Mesodermal cell (in vitro differentiated cells): ENCODE data around the gene TUBB8B. TPM values are rescaled to one million over a fixed set of nuclear protein-coding genes. Genes with fewer than 3 reads are reported as not detected.
"Not testable (repeated sequence)": the region's sequence is repeated elsewhere in the genome, so short reads cannot be mapped to it uniquely, and the experiment has no call there.

Experiments
- H3K27ac ChIP-seq: 2 replicates; pipeline ENCODE4 v1.7.0; 2013; ENCODE audit warnings: mild to moderate bottlenecking, low read depth, low read length, moderate library complexity; ENCODE audit not compliant: severe bottlenecking
- H3K36me3 ChIP-seq: 2 replicates; pipeline ENCODE4 v1.7.1; 2013; ENCODE audit warnings: mild to moderate bottlenecking, low read length, moderate library complexity; ENCODE audit not compliant: control insufficient read depth, insufficient read depth
- H3K4me1 ChIP-seq: one replicate; pipeline ENCODE4 v1.7.1; 2013; ENCODE audit warnings: mild to moderate bottlenecking, low read length; ENCODE audit not compliant: insufficient read depth, control insufficient read depth, poor library complexity, severe bottlenecking
- H3K4me3 ChIP-seq: 2 replicates; pipeline ENCODE4 v1.7.0; 2013; ENCODE audit warnings: low read length, control low read depth, mild to moderate bottlenecking; ENCODE audit not compliant: insufficient read depth, poor library complexity, severe bottlenecking; ENCODE audit errors: extremely low read depth
- H3K9me3 ChIP-seq: 2 replicates; pipeline ENCODE4 v1.7.1; 2013; ENCODE audit warnings: mild to moderate bottlenecking, low read length, moderate library complexity; ENCODE audit not compliant: control insufficient read depth
- WGBS, 2 experiments: methylation state at CpG; one replicate each; pipeline ENCODE4 v1.1.5; 2013; ENCODE audit warnings: missing lambda C conversion rate in 2 of 2; ENCODE audit not compliant: insufficient coverage in 2 of 2; 5-methylcytosine and 5-hydroxymethylcytosine counted together
- polyA plus RNA-seq, 2 experiments: library from polyadenylated mRNA; stranded (reverse); fragments of 50-300 nt; gene quantifications; one replicate each; pipeline ENCODE4 v1.2.3, GENCODE V29; 2013

Gene TUBB8B
- polyA plus RNA-seq (2013, experiment 1 of 2) = not detected
- 0.25 TPM for polyA plus RNA-seq (2013, experiment 2 of 2)

DNA sequence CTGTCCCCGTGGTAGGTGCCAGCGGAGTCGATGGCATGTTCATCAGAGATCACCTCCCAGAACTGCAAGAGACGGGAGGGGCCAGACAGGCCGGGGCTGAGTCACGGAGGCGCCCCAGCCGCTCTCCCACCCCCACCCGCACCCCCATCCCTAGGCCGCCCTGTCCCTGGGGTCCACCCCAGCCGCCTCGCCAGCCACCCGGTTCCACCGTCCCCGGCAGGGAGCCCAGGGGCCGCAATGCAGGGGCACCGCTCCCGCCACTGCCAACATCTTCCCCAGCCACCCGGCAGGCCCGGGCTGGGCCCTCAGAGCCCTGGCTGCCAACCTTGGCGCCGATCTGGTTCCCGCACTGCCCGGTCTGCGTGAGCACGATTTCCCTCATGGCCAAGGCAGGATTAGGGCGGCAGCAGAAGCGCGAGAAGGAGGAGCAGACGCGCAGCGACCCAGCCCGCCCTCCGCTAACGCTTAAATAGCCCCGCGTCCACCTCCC, at the start of gene TUBB8B:
TSS of gene TUBB8B (minus strand) at position 440 of the 490 bp plus-strand sequence. CDS start at position 382, 58 bp downstream.
- H3K4me3 ChIP-seq, H3K27ac ChIP-seq, H3K9me3 ChIP-seq, H3K36me3 ChIP-seq, H3K4me1 ChIP-seq: not testable (repeated sequence)
- 84 to 91% methylated on average over 3 to 8 of the region's 37 CpGs for WGBS, 2 experiments

DNA sequence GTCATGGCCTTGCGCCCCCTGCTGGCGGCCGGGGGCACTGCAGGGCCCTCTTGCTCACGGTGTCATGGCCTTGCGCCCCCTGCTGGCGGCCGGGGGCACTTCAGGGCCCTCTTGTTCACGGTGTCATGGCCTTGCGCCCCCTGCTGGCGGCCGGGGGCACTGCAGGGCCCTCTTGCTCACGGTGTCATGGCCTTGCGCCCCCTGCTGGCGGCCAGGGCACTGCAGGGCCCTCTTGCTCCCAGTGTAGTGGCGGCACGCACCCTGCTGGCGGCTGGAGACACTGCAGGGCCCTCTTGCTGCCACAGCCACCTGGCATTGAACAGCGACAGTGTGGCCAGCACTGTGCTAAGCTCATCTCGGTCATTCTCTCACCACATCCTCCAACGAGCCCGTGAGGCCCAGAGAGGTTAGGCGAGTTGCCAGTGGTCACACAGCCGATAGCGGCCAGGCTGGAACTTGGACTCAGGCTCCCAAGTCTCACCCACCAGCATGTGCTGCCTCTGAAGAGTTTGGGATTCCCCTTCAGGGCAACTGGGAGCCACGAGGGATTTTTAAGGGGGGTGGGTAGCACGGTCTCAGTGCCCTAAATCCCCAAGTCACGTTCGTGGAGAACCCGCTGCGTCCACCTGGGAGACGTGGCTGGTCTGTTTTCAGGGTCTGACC, 48.0 kb upstream of the TUBB8B start:
- WGBS, 2 experiments = no CpG with 5 or more reads among the region's 31 CpGs
- H3K4me3 ChIP-seq, H3K27ac ChIP-seq, H3K9me3 ChIP-seq, H3K36me3 ChIP-seq, H3K4me1 ChIP-seq: not testable (repeated sequence)

DNA sequence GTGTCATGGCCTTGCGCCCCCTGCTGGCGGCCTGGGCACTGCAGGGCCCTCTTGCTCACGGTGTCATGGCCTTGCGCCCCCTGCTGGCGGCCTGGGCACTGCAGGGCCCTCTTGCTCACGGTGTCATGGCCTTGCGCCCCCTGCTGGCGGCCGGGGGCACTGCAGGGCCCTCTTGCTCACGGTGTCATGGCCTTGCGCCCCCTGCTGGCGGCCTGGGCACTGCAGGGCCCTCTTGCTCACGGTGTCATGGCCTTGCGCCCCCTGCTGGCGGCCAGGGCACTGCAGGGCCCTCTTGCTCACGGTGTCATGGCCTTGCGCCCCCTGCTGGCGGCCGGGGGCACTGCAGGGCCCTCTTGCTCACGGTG, 47.3 kb upstream of the TUBB8B start:
- H3K4me1 ChIP-seq = not testable (repeated sequence)

GRCh38 chr18:96101-96766, 46.8 kb upstream of the TUBB8B start:
- not testable (repeated sequence) for H3K36me3 ChIP-seq, H3K9me3 ChIP-seq, H3K4me3 ChIP-seq, H3K27ac ChIP-seq, H3K4me1 ChIP-seq
- 83 to 100% methylated on average over 2 to 6 of the region's 37 CpGs for WGBS, 2 experiments

More for the DNA sequence above, 47.3 kb upstream of the TUBB8B start:
- H3K9me3 ChIP-seq, H3K27ac ChIP-seq, H3K4me3 ChIP-seq, H3K36me3 ChIP-seq: not testable (repeated sequence)
- WGBS, 2 experiments = no CpG with 5 or more reads among the region's 20 CpGs

DNA sequence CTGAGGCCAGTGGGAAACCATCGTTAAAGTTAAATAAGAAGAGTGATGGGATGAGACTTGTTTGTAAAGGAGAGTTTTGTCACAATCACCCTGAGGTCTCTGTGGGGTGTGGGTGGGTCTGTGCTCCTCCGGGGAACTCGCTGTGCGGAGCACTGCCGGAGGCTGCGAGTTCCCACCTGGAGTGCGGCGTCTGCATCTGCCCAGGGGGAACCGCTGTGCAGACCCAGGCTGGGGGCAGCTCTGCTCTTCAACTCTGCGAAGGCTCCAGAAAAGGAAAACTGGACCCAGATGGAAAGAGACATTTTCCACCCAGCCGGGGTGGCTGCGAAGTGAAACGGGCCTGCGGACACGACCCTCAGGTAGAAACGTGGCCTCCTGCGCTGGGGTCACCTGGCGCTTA, 46.2 kb upstream of the TUBB8B start:
- H3K4me1 ChIP-seq, H3K9me3 ChIP-seq, H3K36me3 ChIP-seq, H3K27ac ChIP-seq, H3K4me3 ChIP-seq: not testable (repeated sequence)
- 80 to 94% methylated on average over 1 to 5 of the region's 18 CpGs for WGBS, 2 experiments

GRCh38 chr18:93897-94408, 44.5 kb upstream of the TUBB8B start:
- not testable (repeated sequence) for H3K27ac ChIP-seq, H3K36me3 ChIP-seq, H3K4me3 ChIP-seq, H3K4me1 ChIP-seq, H3K9me3 ChIP-seq
- 79 to 86% methylated on average over 2 to 3 of the region's 6 CpGs for WGBS, 2 experiments

- no CpG with 5 or more reads among the region's 1 CpG for WGBS, 2 experiments
- H3K9me3 ChIP-seq, H3K4me3 ChIP-seq, H3K36me3 ChIP-seq, H3K27ac ChIP-seq, H3K4me1 ChIP-seq: not testable (repeated sequence)
These were observed 42.1 kb upstream of the TUBB8B start for GRCh38 chr18:91561-91960.

DNA sequence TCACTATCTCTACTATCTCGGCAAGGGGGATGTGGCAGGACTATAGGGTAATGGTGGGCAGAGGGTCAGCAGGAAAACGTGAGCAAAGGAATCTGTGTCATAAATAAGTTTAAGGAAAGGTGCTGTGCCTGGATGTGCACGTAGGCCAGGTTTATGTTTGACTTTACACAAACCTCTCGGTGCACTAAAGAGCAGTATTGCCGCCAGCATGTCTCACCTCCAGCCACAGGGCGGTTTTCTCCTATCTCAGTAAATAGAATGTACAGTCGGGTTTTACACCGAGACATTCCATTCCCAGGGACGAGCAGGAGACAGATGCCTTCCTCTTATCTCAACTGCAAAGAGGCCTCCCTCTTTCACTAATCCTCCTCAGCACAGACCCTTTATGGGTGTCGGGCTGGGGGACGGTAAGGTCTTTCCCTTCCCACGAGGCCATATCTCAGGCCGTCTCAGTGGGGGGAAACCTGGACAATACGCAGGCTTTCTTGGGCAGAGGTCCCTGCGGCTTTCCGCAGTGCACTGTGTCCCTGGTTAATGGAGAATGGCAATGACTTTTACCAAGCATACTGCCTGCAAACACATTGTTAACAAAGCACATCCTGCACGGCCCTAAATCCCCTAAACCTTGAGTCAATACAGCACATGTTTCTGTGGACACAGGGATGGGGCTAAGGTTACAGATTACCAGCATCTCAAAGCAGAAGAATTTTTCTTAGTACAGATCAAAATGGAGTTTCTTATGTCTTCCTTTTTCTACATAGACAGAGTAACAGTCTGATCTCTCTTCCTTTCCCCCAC, 41.2 kb upstream of the TUBB8B start:
- H3K36me3 ChIP-seq, H3K27ac ChIP-seq, H3K9me3 ChIP-seq, H3K4me1 ChIP-seq, H3K4me3 ChIP-seq: not testable (repeated sequence)
- WGBS, 2 experiments = 59 to 82% methylated on average over 4 to 10 of the region's 17 CpGs

GRCh38 chr18:89124-89523, 39.7 kb upstream of the TUBB8B start:
- not testable (repeated sequence) for H3K4me1 ChIP-seq
- WGBS, 2 experiments = 60% methylated on average over 1 of the region's 6 CpGs; no CpG with 5 or more reads in 1 of the 2 experiments

DNA sequence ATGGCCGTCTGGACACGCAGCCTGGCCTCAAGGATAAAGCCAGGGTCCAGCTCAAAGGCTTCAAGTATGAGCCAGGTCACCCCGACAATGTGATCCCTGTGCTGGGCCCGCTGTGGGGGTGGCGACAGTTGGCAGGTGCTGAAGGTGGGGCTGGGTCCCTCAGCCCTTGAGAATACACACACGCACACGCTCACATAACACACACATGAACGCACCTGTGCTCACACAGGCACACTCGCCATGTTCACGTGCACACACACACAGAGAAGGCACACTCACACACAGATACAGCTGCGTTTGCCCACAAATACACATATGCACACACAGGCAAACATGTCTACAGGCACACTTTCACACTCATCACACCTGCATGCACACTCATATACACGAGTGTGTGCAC, 35.4 kb upstream of the TUBB8B start:
- WGBS, 2 experiments = 67 to 73% methylated on average over 7 of the region's 12 CpGs
- not testable (repeated sequence) for H3K4me1 ChIP-seq, H3K27ac ChIP-seq, H3K9me3 ChIP-seq, H3K36me3 ChIP-seq, H3K4me3 ChIP-seq

More at GRCh38 chr18:89124-89523, 39.7 kb upstream of the TUBB8B start:
- not testable (repeated sequence) for H3K27ac ChIP-seq, H3K4me3 ChIP-seq, H3K9me3 ChIP-seq, H3K36me3 ChIP-seq
